Stimulated activated CD8-positive, alpha-beta memory T cell treated with anti-CD3 and anti-CD28 coated beads, Interleukin-12 subunit alpha, Interleukin-12 subunit beta, amount 100 ng/mL, for 24 hours (primary cell): Measurements from ENCODE around the gene ENDOU.
"Not testable (repeated sequence)": the region's sequence is repeated elsewhere in the genome, so short reads cannot be mapped to it uniquely, and the experiment has no call there.

ENCODE experiments used
- DNase-seq: peaks from one replicate; pipeline ENCODE4 v3.0.0-alpha.2; 2020; ENCODE audit errors: extremely low read depth

Gene ENDOU

DNA sequence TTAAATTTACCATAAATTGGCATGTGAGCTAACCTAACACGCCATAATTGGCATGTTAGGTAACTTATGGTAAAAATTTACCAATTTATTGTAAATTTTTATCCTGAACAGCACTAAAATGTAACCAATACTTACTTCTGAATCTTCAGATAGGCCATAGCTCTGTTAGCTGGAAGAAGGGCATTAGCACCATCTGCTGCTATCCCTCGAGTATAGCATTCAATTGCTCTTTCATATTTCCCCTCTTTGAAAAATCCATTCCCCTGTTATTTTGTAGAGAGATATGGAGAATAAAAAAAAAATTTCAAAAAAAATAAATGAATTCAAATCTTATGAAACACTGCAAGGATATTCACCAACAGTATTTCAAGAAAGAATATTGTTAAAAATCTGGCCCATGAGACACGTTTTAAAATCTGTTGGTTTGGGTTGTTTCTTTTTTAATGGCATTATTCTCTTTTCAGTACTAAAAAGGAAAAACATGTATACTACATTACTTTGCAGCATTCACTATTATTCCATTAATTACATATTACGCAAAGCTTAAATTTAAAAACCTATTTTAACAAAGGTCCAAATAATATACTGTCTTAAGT, 38.5 kb downstream of the ENDOU start:
- no peak for DNase-seq

DNA sequence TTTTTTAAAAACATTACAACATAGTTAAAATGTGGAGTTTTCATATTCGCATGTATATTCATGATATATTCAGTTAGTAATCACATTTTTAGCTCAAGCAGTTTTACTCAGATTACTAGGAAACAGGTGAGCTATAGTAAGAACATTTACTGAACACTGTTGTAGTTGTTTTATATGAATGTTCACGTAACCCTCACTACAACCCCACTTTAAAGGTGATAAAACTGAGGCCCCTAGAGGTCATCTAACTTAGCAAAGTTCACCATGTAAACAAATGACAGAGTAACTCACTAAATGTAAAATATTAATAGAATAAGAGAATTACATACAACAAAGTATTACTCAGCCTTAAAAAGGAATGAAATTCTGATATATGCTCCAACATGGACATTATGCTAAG, 45.5 kb downstream of the ENDOU start:
- DNase-seq, result no peak

DNA sequence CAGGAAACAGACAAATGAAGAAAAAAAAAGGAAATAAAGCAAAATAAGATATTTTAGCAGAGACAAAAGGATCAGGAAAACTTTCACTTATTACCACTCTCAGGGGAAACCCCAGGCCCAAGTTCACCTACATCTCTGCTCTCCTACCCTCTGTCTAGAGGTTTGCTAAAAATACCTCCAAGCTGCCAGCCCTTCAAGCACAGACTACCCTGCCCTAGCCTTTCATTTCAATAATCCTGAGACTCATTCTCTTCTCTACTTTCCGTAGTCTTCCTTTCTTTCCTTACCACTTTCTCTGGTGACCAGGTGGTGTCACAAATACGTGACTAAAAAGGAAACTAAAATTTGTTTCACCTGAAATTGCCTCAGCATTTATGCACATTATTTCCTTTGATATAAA, 53.2 kb downstream of the ENDOU start:
- no peak for DNase-seq

DNA sequence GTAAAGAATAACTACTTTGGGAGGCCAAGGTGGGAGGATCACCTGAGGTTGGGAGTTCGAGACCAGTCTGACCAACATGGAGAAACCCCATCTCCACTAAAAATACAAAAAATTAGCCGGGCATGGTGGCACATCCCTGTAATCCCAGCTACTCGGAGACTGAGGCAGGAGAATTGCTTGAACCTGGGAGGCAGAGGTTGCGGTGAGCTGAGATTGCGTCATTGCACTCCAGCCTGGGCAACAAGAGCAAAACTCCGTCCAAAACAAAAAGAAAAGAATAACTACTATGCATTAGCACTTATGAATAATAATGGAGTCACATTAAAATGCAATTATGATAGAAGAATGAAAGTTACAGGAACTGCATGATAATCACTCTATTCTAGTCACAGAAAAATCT, 57.4 kb downstream of the ENDOU start:
- DNase-seq, result not testable (repeated sequence)
